Measurements from ENCODE around the gene CNRIP1. TPM values are rescaled to one million over a fixed set of nuclear protein-coding genes. Genes with fewer than 3 reads are reported as not detected.

The CNRIP1 gene
- not detected for total RNA-seq

GRCh38 chr2:68319398-68320117, at the start of gene CNRIP1:
Gene CNRIP1, minus strand, starts transcription at chr2:68319949. Its CDS starts 549 bp downstream, at chr2:68319400.
- Mint-ChIP-seq H3K4me1 (ENCODE audit: low read depth) (peaks cover 6% of the 10 kb centered on the region), H3K36me3 (ENCODE audit: insufficient read depth in 2 of 2) (no peaks in the 10 kb centered on the region), H3K27me3 (ENCODE audit: low read depth) (peaks cover 59% of the 10 kb centered on the region), H3K27ac (no peak within 1 kb of the TSS), H3K9me3 (no peaks in the 10 kb centered on the region), H3K4me3 (peak within 1 kb of the TSS; percentile 55 to 77)
- DNase-seq (peak; percentile 10 to 19), ATAC-seq (replicated peaks in 1 of 2) (peak; percentile 40 to 45)

GRCh38 chr2:68369337-68369734, 49.6 kb upstream of the CNRIP1 start:
- peak overlapping the region; percentile 38 for H3K27ac Mint-ChIP-seq
- no peak overlapping the region for H3K4me3 Mint-ChIP-seq
- peaks cover 22% of the 10 kb centered on the region for H3K4me1 Mint-ChIP-seq (ENCODE audit: low read depth)
- DNase-seq (no peak), ATAC-seq (replicated peaks in 1 of 2) (no peak)
- peaks cover 44% of the 10 kb centered on the region for H3K27me3 Mint-ChIP-seq (ENCODE audit: low read depth)
- H3K36me3 Mint-ChIP-seq (ENCODE audit: insufficient read depth in 2 of 2): no peaks in the 10 kb centered on the region
- H3K9me3 Mint-ChIP-seq: peaks cover 0 to 1% of the 10 kb centered on the region in 2 donors

GRCh38 chr2:68368654-68369336, 49.0 kb upstream of the CNRIP1 start:
- peaks cover 50% of the 10 kb centered on the region for H3K27me3 Mint-ChIP-seq (ENCODE audit: low read depth)
- H3K4me1 Mint-ChIP-seq (ENCODE audit: low read depth): peaks cover 22% of the 10 kb centered on the region
- H3K36me3 Mint-ChIP-seq (ENCODE audit: insufficient read depth in 2 of 2): no peaks in the 10 kb centered on the region
- DNase-seq: no peak
- H3K27ac Mint-ChIP-seq: no peak overlapping the region
- ATAC-seq (replicated peaks in 1 of 2): no peak
- H3K4me3 Mint-ChIP-seq: peak overlapping the region; percentile 5 to 27
- H3K9me3 Mint-ChIP-seq: peaks cover 0 to 1% of the 10 kb centered on the region in 2 donors

- H3K4me3 Mint-ChIP-seq: peak overlapping the region; percentile 11 to 27
- ATAC-seq (replicated peaks in 1 of 2): no peak
- H3K9me3 Mint-ChIP-seq: peaks cover 0 to 1% of the 10 kb centered on the region in 2 donors
- H3K27ac Mint-ChIP-seq: peak overlapping the region; percentile 77
- H3K4me1 Mint-ChIP-seq (ENCODE audit: low read depth): peaks cover 27% of the 10 kb centered on the region
- peaks cover 57% of the 10 kb centered on the region for H3K27me3 Mint-ChIP-seq (ENCODE audit: low read depth)
- no peak for DNase-seq
- H3K36me3 Mint-ChIP-seq (ENCODE audit: insufficient read depth in 2 of 2): no peaks in the 10 kb centered on the region
These were observed 48.4 kb upstream of the CNRIP1 start for GRCh38 chr2:68367953-68368653.

- Mint-ChIP-seq H3K4me1 (ENCODE audit: low read depth) (peaks cover 29% of the 10 kb centered on the region), H3K4me3 (peak overlapping the region; percentile 19 to 43), H3K27ac (peak overlapping the region; percentile 5)
These were observed 46.4 kb upstream of the CNRIP1 start for GRCh38 chr2:68366083-68366560.

GRCh38 chr2:68365087-68365486, 45.3 kb upstream of the CNRIP1 start, which contains the start of gene PLEK:
Gene PLEK, plus strand, starts transcription at chr2:68365282. Its CDS starts 70 bp downstream, at chr2:68365352.
- Mint-ChIP-seq H3K27ac (peak within 1 kb of the TSS; percentile 71), H3K27me3 (ENCODE audit: low read depth) (peaks cover 70% of the 10 kb centered on the region), H3K9me3 (peaks cover 0 to 1% of the 10 kb centered on the region in 2 donors), H3K4me1 (ENCODE audit: low read depth) (peaks cover 28% of the 10 kb centered on the region), H3K36me3 (ENCODE audit: insufficient read depth in 2 of 2) (no peaks in the 10 kb centered on the region), H3K4me3 (peak within 1 kb of the TSS; percentile 50 to 52)
- ATAC-seq (replicated peaks in 1 of 2) (peak in 1 of 2 donors; percentile 26), DNase-seq (no peak)

More at GRCh38 chr2:68366083-68366560, 46.4 kb upstream of the CNRIP1 start:
- Mint-ChIP-seq H3K36me3 (ENCODE audit: insufficient read depth in 2 of 2) (no peaks in the 10 kb centered on the region), H3K27me3 (ENCODE audit: low read depth) (peaks cover 70% of the 10 kb centered on the region), H3K9me3 (peaks cover 0 to 1% of the 10 kb centered on the region in 2 donors)
- DNase-seq: no peak
- peak in 1 of 2 donors; percentile 25 for ATAC-seq (replicated peaks in 1 of 2)

GRCh38 chr2:68363721-68364120, 44.0 kb upstream of the CNRIP1 start:
- Mint-ChIP-seq H3K27ac (peak overlapping the region; percentile 45), H3K4me3 (no peak overlapping the region), H3K27me3 (ENCODE audit: low read depth) (peaks cover 62% of the 10 kb centered on the region), H3K36me3 (ENCODE audit: insufficient read depth in 2 of 2) (no peaks in the 10 kb centered on the region), H3K4me1 (ENCODE audit: low read depth) (peaks cover 28% of the 10 kb centered on the region), H3K9me3 (no peaks in the 10 kb centered on the region)
- DNase-seq: no peak
- ATAC-seq (replicated peaks in 1 of 2): no peak

- peak overlapping the region in 1 of 2 donors; percentile 40 for H3K4me3 Mint-ChIP-seq
- peaks cover 52% of the 10 kb centered on the region for H3K27me3 Mint-ChIP-seq (ENCODE audit: low read depth)
- ATAC-seq (replicated peaks in 1 of 2): no peak
These were observed 43.0 kb upstream of the CNRIP1 start for GRCh38 chr2:68362749-68363148.

GRCh38 chr2:68362069-68362468, 42.3 kb upstream of the CNRIP1 start:
- Mint-ChIP-seq H3K27me3 (ENCODE audit: low read depth) (peaks cover 47% of the 10 kb centered on the region), H3K36me3 (ENCODE audit: insufficient read depth in 2 of 2) (no peaks in the 10 kb centered on the region), H3K4me1 (ENCODE audit: low read depth) (peaks cover 28% of the 10 kb centered on the region), H3K4me3 (peak overlapping the region; percentile 46 to 73), H3K9me3 (no peaks in the 10 kb centered on the region), H3K27ac (peak overlapping the region; percentile 78)
- ATAC-seq (replicated peaks in 1 of 2) (peak; percentile 86 to 88), DNase-seq (peak; percentile 80 to 85)

More at GRCh38 chr2:68362749-68363148, 43.0 kb upstream of the CNRIP1 start:
- Mint-ChIP-seq H3K4me1 (ENCODE audit: low read depth) (peaks cover 28% of the 10 kb centered on the region), H3K36me3 (ENCODE audit: insufficient read depth in 2 of 2) (no peaks in the 10 kb centered on the region), H3K9me3 (no peaks in the 10 kb centered on the region), H3K27ac (no peak overlapping the region)
- no peak for DNase-seq

- Mint-ChIP-seq H3K4me3 (no peak overlapping the region), H3K9me3 (no peaks in the 10 kb centered on the region), H3K27me3 (ENCODE audit: low read depth) (peaks cover 32% of the 10 kb centered on the region), H3K36me3 (ENCODE audit: insufficient read depth in 2 of 2) (no peaks in the 10 kb centered on the region), H3K27ac (no peak overlapping the region), H3K4me1 (ENCODE audit: low read depth) (peaks cover 23% of the 10 kb centered on the region)
- no peak for ATAC-seq (replicated peaks in 1 of 2)
- no peak for DNase-seq
These were observed 40.1 kb upstream of the CNRIP1 start for GRCh38 chr2:68359889-68360288.

GRCh38 chr2:68357605-68358337, 38.0 kb upstream of the CNRIP1 start:
- H3K9me3 Mint-ChIP-seq: no peaks in the 10 kb centered on the region
- H3K4me1 Mint-ChIP-seq (ENCODE audit: low read depth): peaks cover 13% of the 10 kb centered on the region
- no peak for DNase-seq
- ATAC-seq (replicated peaks in 1 of 2): peak; percentile 32 to 47
- no peak overlapping the region for H3K4me3 Mint-ChIP-seq
- peaks cover 14% of the 10 kb centered on the region for H3K27me3 Mint-ChIP-seq (ENCODE audit: low read depth)
- H3K27ac Mint-ChIP-seq: no peak overlapping the region
- H3K36me3 Mint-ChIP-seq (ENCODE audit: insufficient read depth in 2 of 2): no peaks in the 10 kb centered on the region

- no peak overlapping the region for H3K27ac Mint-ChIP-seq
- H3K36me3 Mint-ChIP-seq (ENCODE audit: insufficient read depth in 2 of 2): no peaks in the 10 kb centered on the region
- ATAC-seq (replicated peaks in 1 of 2): no peak
- no peak for DNase-seq
- peaks cover 2% of the 10 kb centered on the region for H3K4me1 Mint-ChIP-seq (ENCODE audit: low read depth)
- H3K27me3 Mint-ChIP-seq (ENCODE audit: low read depth): peaks cover 8% of the 10 kb centered on the region
- H3K9me3 Mint-ChIP-seq: no peaks in the 10 kb centered on the region
- H3K4me3 Mint-ChIP-seq: no peak overlapping the region
These were observed 37.0 kb upstream of the CNRIP1 start for GRCh38 chr2:68356599-68357239.

All from activated T-cell treated with anti-CD3 and anti-CD28 coated beads, Interleukin-2, amount 50 U/mL, for 72 hours (primary cell).